ENCODE results near the gene TXLNG.

DNA sequence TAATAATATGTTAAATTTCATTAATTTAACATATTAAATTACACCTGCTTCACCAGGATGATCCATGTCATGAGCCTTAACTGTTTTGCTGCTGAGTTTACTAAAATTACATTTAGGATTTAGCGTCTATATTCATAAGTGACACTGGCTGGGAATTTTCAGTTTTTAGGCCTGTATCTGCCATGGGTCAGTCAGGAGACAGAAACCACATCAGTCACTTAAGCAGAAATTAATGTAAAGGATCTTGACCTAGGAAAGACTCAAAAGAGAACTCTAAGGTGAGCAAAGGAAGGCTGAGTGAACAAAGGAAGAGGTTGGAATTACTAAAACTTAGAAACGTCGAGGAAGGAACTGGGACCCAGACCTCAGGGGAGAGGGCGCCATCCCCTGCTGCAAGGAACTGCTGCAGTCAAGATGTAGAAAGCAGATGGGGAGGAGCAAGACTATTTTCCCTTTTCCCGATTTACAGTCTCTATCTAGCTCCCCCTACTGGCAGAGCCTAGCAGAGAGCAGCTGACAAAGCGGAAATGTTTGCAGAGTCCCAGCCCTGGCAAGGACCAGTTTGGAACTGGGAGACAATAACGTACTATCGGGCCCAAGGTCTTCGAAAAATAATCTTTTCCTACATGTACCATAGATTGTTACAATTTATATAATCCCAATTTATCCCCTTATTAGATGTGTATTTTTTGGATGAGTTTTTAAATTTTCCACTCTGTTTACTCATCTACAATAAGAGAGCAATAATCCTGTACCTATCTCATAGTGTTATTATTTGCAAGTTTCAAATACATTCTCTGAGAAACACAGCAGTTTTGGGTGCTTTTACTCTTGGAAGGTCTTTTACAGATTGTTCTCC lies 106.5 kb downstream of the TXLNG start:
- peak; percentile 90 for TF ChIP-seq CTCF (IDR thresholded peaks at IDR 0.05; ENCODE audit: low read depth, low read length)
- no peak for TF ChIP-seq EZH2phosphoT487 (IDR thresholded peaks at IDR 0.05; ENCODE audit: low read depth)
